Measurements from ENCODE around the gene TIMP1. TPM values are rescaled to one million over a fixed set of nuclear protein-coding genes. Genes with fewer than 3 reads are reported as not detected.
A peak's percentile ranks its signal among the peaks of the same experiment; 100 is the strongest.

The TIMP1 gene
- total RNA-seq, 1 experiment from 2014 or later: 35.4 TPM

DNA sequence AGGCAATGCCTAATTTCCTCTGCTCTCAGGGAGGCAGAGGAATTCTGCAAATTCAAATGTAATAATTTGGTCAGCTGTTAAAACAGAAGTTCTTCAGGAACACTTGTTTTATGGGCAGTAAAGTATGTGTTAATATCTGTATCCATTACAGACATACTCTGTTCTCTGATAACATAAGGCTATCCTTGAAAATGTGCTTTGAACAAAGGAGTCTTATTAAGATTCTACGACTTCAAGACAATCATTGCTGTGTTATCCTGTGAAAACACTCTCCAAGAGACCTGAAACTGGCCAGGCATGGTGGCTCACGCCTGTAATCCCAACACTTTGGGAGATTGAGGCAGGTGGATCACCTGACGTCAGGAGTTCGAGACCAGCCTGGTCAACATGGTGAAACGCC lies 49.4 kb downstream of the TIMP1 start (continued):
- TF ChIP-seq SMAD3 (CRISPR knock-in tag; IDR thresholded peaks at IDR 0.05; ENCODE audit: borderline replicate concordance) (no peak), ZNF263 (CRISPR knock-in tag; IDR thresholded peaks at IDR 0.05; ENCODE audit: low read depth) (no peak), ZNF396 (CRISPR knock-in tag; IDR thresholded peaks at IDR 0.05; ENCODE audit: borderline replicate concordance) (no peak), ZNF138 (CRISPR knock-in tag; conservative IDR thresholded peaks at IDR 0.05) (no peak), HMGA2 (CRISPR knock-in tag; IDR thresholded peaks at IDR 0.05) (no peak)
- TF ChIP-seq, protein P1, sequence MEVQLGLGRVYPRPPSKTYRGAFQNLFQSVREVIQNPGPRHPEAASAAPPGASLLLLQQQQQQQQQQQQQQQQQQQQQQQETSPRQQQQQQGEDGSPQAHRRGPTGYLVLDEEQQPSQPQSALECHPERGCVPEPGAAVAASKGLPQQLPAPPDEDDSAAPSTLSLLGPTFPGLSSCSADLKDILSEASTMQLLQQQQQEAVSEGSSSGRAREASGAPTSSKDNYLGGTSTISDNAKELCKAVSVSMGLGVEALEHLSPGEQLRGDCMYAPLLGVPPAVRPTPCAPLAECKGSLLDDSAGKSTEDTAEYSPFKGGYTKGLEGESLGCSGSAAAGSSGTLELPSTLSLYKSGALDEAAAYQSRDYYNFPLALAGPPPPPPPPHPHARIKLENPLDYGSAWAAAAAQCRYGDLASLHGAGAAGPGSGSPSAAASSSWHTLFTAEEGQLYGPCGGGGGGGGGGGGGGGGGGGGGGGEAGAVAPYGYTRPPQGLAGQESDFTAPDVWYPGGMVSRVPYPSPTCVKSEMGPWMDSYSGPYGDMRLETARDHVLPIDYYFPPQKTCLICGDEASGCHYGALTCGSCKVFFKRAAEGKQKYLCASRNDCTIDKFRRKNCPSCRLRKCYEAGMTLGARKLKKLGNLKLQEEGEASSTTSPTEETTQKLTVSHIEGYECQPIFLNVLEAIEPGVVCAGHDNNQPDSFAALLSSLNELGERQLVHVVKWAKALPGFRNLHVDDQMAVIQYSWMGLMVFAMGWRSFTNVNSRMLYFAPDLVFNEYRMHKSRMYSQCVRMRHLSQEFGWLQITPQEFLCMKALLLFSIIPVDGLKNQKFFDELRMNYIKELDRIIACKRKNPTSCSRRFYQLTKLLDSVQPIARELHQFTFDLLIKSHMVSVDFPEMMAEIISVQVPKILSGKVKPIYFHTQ (CRISPR knock-in tag; IDR thresholded peaks at IDR 0.05): no peak
- TF ChIP-seq, protein P2, sequence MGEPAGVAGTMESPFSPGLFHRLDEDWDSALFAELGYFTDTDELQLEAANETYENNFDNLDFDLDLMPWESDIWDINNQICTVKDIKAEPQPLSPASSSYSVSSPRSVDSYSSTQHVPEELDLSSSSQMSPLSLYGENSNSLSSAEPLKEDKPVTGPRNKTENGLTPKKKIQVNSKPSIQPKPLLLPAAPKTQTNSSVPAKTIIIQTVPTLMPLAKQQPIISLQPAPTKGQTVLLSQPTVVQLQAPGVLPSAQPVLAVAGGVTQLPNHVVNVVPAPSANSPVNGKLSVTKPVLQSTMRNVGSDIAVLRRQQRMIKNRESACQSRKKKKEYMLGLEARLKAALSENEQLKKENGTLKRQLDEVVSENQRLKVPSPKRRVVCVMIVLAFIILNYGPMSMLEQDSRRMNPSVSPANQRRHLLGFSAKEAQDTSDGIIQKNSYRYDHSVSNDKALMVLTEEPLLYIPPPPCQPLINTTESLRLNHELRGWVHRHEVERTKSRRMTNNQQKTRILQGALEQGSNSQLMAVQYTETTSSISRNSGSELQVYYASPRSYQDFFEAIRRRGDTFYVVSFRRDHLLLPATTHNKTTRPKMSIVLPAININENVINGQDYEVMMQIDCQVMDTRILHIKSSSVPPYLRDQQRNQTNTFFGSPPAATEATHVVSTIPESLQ (CRISPR knock-in tag; IDR thresholded peaks at IDR 0.05): no peak
- TF ChIP-seq, protein P3, sequence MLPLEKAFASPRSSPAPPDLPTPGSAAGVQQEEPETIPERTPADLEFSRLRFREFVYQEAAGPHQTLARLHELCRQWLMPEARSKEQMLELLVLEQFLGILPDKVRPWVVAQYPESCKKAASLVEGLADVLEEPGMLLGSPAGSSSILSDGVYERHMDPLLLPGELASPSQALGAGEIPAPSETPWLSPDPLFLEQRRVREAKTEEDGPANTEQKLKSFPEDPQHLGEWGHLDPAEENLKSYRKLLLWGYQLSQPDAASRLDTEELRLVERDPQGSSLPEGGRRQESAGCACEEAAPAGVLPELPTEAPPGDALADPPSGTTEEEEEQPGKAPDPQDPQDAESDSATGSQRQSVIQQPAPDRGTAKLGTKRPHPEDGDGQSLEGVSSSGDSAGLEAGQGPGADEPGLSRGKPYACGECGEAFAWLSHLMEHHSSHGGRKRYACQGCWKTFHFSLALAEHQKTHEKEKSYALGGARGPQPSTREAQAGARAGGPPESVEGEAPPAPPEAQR (CRISPR knock-in tag; IDR thresholded peaks at IDR 0.05): no peak
- TF ChIP-seq, protein P4, sequence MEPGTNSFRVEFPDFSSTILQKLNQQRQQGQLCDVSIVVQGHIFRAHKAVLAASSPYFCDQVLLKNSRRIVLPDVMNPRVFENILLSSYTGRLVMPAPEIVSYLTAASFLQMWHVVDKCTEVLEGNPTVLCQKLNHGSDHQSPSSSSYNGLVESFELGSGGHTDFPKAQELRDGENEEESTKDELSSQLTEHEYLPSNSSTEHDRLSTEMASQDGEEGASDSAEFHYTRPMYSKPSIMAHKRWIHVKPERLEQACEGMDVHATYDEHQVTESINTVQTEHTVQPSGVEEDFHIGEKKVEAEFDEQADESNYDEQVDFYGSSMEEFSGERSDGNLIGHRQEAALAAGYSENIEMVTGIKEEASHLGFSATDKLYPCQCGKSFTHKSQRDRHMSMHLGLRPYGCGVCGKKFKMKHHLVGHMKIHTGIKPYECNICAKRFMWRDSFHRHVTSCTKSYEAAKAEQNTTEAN (CRISPR knock-in tag; IDR thresholded peaks at IDR 0.05): no peak
- TF ChIP-seq, protein P5, sequence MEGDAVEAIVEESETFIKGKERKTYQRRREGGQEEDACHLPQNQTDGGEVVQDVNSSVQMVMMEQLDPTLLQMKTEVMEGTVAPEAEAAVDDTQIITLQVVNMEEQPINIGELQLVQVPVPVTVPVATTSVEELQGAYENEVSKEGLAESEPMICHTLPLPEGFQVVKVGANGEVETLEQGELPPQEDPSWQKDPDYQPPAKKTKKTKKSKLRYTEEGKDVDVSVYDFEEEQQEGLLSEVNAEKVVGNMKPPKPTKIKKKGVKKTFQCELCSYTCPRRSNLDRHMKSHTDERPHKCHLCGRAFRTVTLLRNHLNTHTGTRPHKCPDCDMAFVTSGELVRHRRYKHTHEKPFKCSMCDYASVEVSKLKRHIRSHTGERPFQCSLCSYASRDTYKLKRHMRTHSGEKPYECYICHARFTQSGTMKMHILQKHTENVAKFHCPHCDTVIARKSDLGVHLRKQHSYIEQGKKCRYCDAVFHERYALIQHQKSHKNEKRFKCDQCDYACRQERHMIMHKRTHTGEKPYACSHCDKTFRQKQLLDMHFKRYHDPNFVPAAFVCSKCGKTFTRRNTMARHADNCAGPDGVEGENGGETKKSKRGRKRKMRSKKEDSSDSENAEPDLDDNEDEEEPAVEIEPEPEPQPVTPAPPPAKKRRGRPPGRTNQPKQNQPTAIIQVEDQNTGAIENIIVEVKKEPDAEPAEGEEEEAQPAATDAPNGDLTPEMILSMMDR (IDR thresholded peaks at IDR 0.05): no peak

DNA sequence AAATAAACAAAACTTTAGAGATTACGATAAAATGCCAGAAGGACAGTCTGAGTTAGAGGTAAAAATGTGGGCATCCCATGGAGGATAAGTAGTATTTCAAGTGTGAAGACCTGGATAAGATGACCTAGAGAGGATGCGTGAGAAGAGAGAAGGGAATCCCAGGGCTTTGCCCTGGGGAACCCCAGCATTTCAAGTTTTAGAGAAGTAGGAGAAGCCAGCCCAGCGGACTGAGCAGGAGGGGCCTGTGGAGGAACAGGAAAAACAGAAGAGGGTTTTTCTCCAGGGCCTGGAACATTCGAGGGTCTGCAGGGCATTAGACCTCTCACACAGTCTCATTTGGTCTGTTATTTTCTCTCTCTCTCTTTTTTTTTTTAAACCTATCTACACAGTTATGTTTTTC lies 50.4 kb downstream of the TIMP1 start:
- Mint-ChIP-seq H3K9me3 (no peaks in the 10 kb centered on the region), H3K4me3 (no peak overlapping the region), H3K27ac (peak overlapping the region; percentile 78), H3K27me3 (ENCODE audit: low read depth) (no peaks in the 10 kb centered on the region; the same call in 1 of the 2 replicates), H3K36me3 (peaks cover 7% of the 10 kb centered on the region), H3K4me1 (peaks cover 15% of the 10 kb centered on the region)
- POLR2A ChIA-PET: no interaction called here
- no peak for ATAC-seq
- no peak for DNase-seq (ENCODE audit: low spot score)
- CTCF ChIA-PET: no interaction called here
- TF ChIP-seq SP1 (CRISPR knock-in tag; conservative IDR thresholded peaks at IDR 0.05) (no peak), ELF4 (CRISPR knock-in tag; IDR thresholded peaks at IDR 0.05; ENCODE audit: low read depth) (no peak), FOXJ3 (CRISPR knock-in tag; IDR thresholded peaks at IDR 0.05; ENCODE audit: borderline replicate concordance) (no peak), MXD4 (CRISPR knock-in tag; IDR thresholded peaks at IDR 0.05; ENCODE audit: borderline replicate concordance) (no peak)
- TF ChIP-seq, protein P3 (CRISPR knock-in tag; IDR thresholded peaks at IDR 0.05): no peak
- TF ChIP-seq, protein P6, sequence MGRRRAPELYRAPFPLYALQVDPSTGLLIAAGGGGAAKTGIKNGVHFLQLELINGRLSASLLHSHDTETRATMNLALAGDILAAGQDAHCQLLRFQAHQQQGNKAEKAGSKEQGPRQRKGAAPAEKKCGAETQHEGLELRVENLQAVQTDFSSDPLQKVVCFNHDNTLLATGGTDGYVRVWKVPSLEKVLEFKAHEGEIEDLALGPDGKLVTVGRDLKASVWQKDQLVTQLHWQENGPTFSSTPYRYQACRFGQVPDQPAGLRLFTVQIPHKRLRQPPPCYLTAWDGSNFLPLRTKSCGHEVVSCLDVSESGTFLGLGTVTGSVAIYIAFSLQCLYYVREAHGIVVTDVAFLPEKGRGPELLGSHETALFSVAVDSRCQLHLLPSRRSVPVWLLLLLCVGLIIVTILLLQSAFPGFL (CRISPR knock-in tag; IDR thresholded peaks at IDR 0.05; ENCODE audit: borderline replicate concordance): no peak
- TF ChIP-seq, protein P7, sequence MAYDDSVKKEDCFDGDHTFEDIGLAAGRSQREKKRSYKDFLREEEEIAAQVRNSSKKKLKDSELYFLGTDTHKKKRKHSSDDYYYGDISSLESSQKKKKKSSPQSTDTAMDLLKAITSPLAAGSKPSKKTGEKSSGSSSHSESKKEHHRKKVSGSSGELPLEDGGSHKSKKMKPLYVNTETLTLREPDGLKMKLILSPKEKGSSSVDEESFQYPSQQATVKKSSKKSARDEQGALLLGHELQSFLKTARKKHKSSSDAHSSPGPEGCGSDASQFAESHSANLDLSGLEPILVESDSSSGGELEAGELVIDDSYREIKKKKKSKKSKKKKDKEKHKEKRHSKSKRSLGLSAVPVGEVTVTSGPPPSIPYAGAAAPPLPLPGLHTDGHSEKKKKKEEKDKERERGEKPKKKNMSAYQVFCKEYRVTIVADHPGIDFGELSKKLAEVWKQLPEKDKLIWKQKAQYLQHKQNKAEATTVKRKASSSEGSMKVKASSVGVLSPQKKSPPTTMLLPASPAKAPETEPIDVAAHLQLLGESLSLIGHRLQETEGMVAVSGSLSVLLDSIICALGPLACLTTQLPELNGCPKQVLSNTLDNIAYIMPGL (CRISPR knock-in tag; IDR thresholded peaks at IDR 0.05): no peak
- TF ChIP-seq, protein P8, sequence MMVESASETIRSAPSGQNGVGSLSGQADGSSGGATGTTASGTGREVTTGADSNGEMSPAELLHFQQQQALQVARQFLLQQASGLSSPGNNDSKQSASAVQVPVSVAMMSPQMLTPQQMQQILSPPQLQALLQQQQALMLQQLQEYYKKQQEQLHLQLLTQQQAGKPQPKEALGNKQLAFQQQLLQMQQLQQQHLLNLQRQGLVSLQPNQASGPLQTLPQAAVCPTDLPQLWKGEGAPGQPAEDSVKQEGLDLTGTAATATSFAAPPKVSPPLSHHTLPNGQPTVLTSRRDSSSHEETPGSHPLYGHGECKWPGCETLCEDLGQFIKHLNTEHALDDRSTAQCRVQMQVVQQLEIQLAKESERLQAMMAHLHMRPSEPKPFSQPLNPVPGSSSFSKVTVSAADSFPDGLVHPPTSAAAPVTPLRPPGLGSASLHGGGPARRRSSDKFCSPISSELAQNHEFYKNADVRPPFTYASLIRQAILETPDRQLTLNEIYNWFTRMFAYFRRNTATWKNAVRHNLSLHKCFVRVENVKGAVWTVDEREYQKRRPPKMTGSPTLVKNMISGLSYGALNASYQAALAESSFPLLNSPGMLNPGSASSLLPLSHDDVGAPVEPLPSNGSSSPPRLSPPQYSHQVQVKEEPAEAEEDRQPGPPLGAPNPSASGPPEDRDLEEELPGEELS (CRISPR knock-in tag; IDR thresholded peaks at IDR 0.05): no peak
- TF ChIP-seq, protein P4 (CRISPR knock-in tag; IDR thresholded peaks at IDR 0.05): no peak

All from WTC11 (cell line).